T-cell (primary cell): Measurements from ENCODE around the gene PPP1R13B. TPM values are rescaled to one million over a fixed set of nuclear protein-coding genes. Genes with fewer than 3 reads are reported as not detected.
"Not testable (repeated sequence)": the region's sequence is repeated elsewhere in the genome, so short reads cannot be mapped to it uniquely, and the experiment has no call there.

ENCODE experiments used
- ATAC-seq, 4 experiments: fragments of 200-7000 bp in 3 of 4; fragments of 150-1000 bp in 1 of 4; cut with Tn5 transposase; replicated peaks in 1 of 4; 1 replicate in 3 of 4; 2 replicates in 1 of 4; pipeline ENCODE4 v1.10.0; 2021; ENCODE audit warnings: moderate library complexity in 3 of 4, mild to moderate bottlenecking in 2 of 4, moderate number of reproducible peaks in 1 of 4
- CTCF ChIA-PET, 2 donors: fragments of 300-600 bp; sonication (Branson Sonifier 250); formaldehyde crosslinking; loops; one replicate each; lab custom pipeline; 2022; ENCODE audit warnings: antibody characterized with exemption in 2 of 2; lab: Charles Lee
- POLR2A ChIA-PET, 2 donors: fragments of 300-600 bp; sonication (Branson Sonifier 250); formaldehyde crosslinking; loops; one replicate each; lab custom pipeline; 2022; ENCODE audit warnings: antibody characterized with exemption in 2 of 2; lab: Charles Lee
- DNase-seq, 35 experiments: peaks; one replicate each; pipeline versions ENCODE4 v3.0.0 to v3.0.0-alpha.2; 2013 to 2023
- H3K27ac ChIP-seq: one replicate; pipeline ENCODE4 v1.5.1; 2013; ENCODE audit warnings: low read length
- H3K27me3 ChIP-seq, 2 experiments: replicated peaks in 1 of 2; 1 replicate in 1 of 2; 2 replicates in 1 of 2; pipeline versions ENCODE4 v1.6.1 to v1.7.0; 2013; ENCODE audit warnings: low read length in 1 of 2, mixed read lengths in 1 of 2; ENCODE audit not compliant: control insufficient read depth in 2 of 2, insufficient read depth in 2 of 2; ENCODE audit errors: extremely low read depth in 1 of 2
- H3K36me3 ChIP-seq, 2 donors: 1 replicate in 1 of 2; 2 replicates in 1 of 2; pipeline versions ENCODE4 v1.6.1 to v1.7.0; 2013; ENCODE audit warnings: low read length in 1 of 2; ENCODE audit not compliant: control insufficient read depth in 2 of 2, insufficient read depth in 1 of 2; ENCODE audit errors: extremely low read depth in 1 of 2
- H3K4me1 ChIP-seq, 2 experiments: 1 replicate in 1 of 2; 2 replicates in 1 of 2; pipeline versions ENCODE4 v1.6.1 to v1.7.0; 2013; ENCODE audit warnings: low read length in 2 of 2, mixed read lengths in 1 of 2; ENCODE audit not compliant: insufficient read depth in 2 of 2, control insufficient read depth in 1 of 2; ENCODE audit errors: extremely low read depth in 1 of 2
- H3K4me3 ChIP-seq, 2 donors: 1 replicate in 1 of 2; 2 replicates in 1 of 2; pipeline versions ENCODE4 v1.5.1 to v1.7.0; 2013; ENCODE audit warnings: mild to moderate bottlenecking in 2 of 2, low read length in 1 of 2, moderate library complexity in 1 of 2; ENCODE audit not compliant: control insufficient read depth in 1 of 2; ENCODE audit errors: extremely low read depth in 1 of 2
- H3K9me3 ChIP-seq: 2 replicates; pipeline ENCODE4 v1.7.0; 2013
- H3K27ac Mint-ChIP-seq, 2 donors: one replicate each; pipeline ENCODE4 v1.8.0; 2020 to 2021; ENCODE audit warnings: mild to moderate bottlenecking in 2 of 2, mixed read lengths in 2 of 2
- H3K27me3 Mint-ChIP-seq, 2 donors: one replicate each; pipeline ENCODE4 v1.8.0; 2021 to 2022; ENCODE audit warnings: mixed read lengths in 2 of 2
- H3K36me3 Mint-ChIP-seq: one replicate; pipeline ENCODE4 v1.8.0; 2021; ENCODE audit warnings: mixed read lengths
- H3K4me1 Mint-ChIP-seq, 3 donors: one replicate each; pipeline ENCODE4 v1.8.0; 2020 to 2022; ENCODE audit warnings: mixed read lengths in 3 of 3, mild to moderate bottlenecking in 1 of 3
- H3K4me3 Mint-ChIP-seq, 3 donors: one replicate each; pipeline ENCODE4 v1.8.0; 2020 to 2022; ENCODE audit warnings: mild to moderate bottlenecking in 3 of 3, mixed read lengths in 3 of 3, moderate library complexity in 3 of 3
- H3K9me3 Mint-ChIP-seq, 3 donors: one replicate each; pipeline ENCODE4 v1.8.0; 2020 to 2022; ENCODE audit warnings: mixed read lengths in 3 of 3
- WGBS: methylation state at CpG from one replicate; pipeline ENCODE4 v1.1.5; 2013; ENCODE audit warnings: missing lambda C conversion rate; ENCODE audit not compliant: insufficient coverage; 5-methylcytosine and 5-hydroxymethylcytosine counted together
- total RNA-seq, 35 experiments: library from RNA in 6 of 35; stranded (reverse) in 6 of 35; fragments of 120-200 nt in 1 of 35; gene quantifications; one replicate each; pipeline versions ENCODE4 v1.2.1 to v1.2.4 and lab custom pipeline; 2013 to 2026

The PPP1R13B gene
- total RNA-seq, 5 donors from 2014 or later (not counting 1 experiment from before 2014, with no cell fraction given): 23.8 to 32.4 (median 29.9) TPM

GRCh38 chr14:103782376-103782775 lies 65.0 kb downstream of the PPP1R13B start:
- Histone ChIP-seq H3K9me3 (no peaks in the 10 kb centered on the region), H3K4me3 (no peak overlapping the region), H3K36me3 (peaks cover 4 to 7% of the 10 kb centered on the region in 2 donors), H3K4me1 (no peaks in the 10 kb centered on the region), H3K27ac (no peak overlapping the region), H3K27me3 (no peaks in the 10 kb centered on the region)
- Mint-ChIP-seq H3K36me3 (peaks cover 24% of the 10 kb centered on the region), H3K4me1 (no peaks in the 10 kb centered on the region), H3K9me3 (no peaks in the 10 kb centered on the region), H3K4me3 (no peak overlapping the region), H3K27me3 (no peaks in the 10 kb centered on the region), H3K27ac (no peak overlapping the region)
- ATAC-seq: no peak
- DNase-seq: no peak
- POLR2A ChIA-PET: no interaction called here
- CTCF ChIA-PET: no interaction called here
- WGBS: 100% methylated on average over 1 of the region's 2 CpGs

GRCh38 chr14:103776319-103776718 lies 71.1 kb downstream of the PPP1R13B start:
- H3K4me3 Mint-ChIP-seq, H3K27me3 ChIP-seq, H3K27ac Mint-ChIP-seq, H3K4me1 ChIP-seq, H3K27me3 Mint-ChIP-seq, CTCF ChIA-PET, H3K27ac ChIP-seq, H3K9me3 ChIP-seq, H3K4me3 ChIP-seq, ATAC-seq, H3K36me3 ChIP-seq, DNase-seq, H3K9me3 Mint-ChIP-seq, H3K4me1 Mint-ChIP-seq: not testable (repeated sequence)
- peaks cover 56% of the 10 kb centered on the region for H3K36me3 Mint-ChIP-seq
- WGBS: 95% methylated on average over 4 of the region's 6 CpGs
- POLR2A ChIA-PET: interaction anchor here in 1 of 2 donors (0.6 kb wide), 1 partner anchor 132 kb away, joined by 3 read pairs; no protein-coding TSS in a partner anchor

- ChIA-PET POLR2A (no interaction called here), CTCF (no interaction called here)
- Histone ChIP-seq H3K27me3 (no peaks in the 10 kb centered on the region), H3K27ac (no peak overlapping the region), H3K36me3 (peaks cover 0 to 4% of the 10 kb centered on the region in 2 donors), H3K4me3 (no peak overlapping the region), H3K4me1 (no peaks in the 10 kb centered on the region), H3K9me3 (no peaks in the 10 kb centered on the region)
- DNase-seq: no peak
- Mint-ChIP-seq H3K4me1 (no peaks in the 10 kb centered on the region), H3K27me3 (no peaks in the 10 kb centered on the region), H3K9me3 (no peaks in the 10 kb centered on the region), H3K36me3 (peaks cover 56% of the 10 kb centered on the region), H3K4me3 (no peak overlapping the region), H3K27ac (no peak overlapping the region)
- 83% methylated on average over 1 of the region's 7 CpGs for WGBS
- no peak for ATAC-seq
These were observed 71.9 kb downstream of the PPP1R13B start for GRCh38 chr14:103775506-103775905.

- H3K27me3 Mint-ChIP-seq: no peaks in the 10 kb centered on the region
- Histone ChIP-seq H3K36me3 (peaks cover 0 to 1% of the 10 kb centered on the region in 2 donors), H3K27me3 (no peaks in the 10 kb centered on the region), H3K4me3 (no peak overlapping the region), H3K4me1 (no peaks in the 10 kb centered on the region), H3K27ac (no peak overlapping the region), H3K9me3 (no peaks in the 10 kb centered on the region)
- ChIA-PET CTCF (no interaction called here), POLR2A (no interaction called here)
- H3K4me1 Mint-ChIP-seq: no peaks in the 10 kb centered on the region
- H3K27ac Mint-ChIP-seq: no peak overlapping the region
- no peak overlapping the region for H3K4me3 Mint-ChIP-seq
- 100% methylated on average over 1 of the region's 2 CpGs for WGBS
- no peaks in the 10 kb centered on the region for H3K9me3 Mint-ChIP-seq
- H3K36me3 Mint-ChIP-seq: peaks cover 56% of the 10 kb centered on the region
- ATAC-seq (no peak), DNase-seq (no peak)
These were observed 73.9 kb downstream of the PPP1R13B start for GRCh38 chr14:103773521-103773920.

GRCh38 chr14:103772078-103772712 lies 75.2 kb downstream of the PPP1R13B start:
- no peak overlapping the region for H3K4me3 Mint-ChIP-seq
- WGBS: no CpG with 5 or more reads among the region's 1 CpG
- H3K4me1 ChIP-seq: no peaks in the 10 kb centered on the region
- no peaks in the 10 kb centered on the region for H3K27me3 Mint-ChIP-seq
- no peaks in the 10 kb centered on the region for H3K9me3 ChIP-seq
- ChIA-PET POLR2A (no interaction called here), CTCF (no interaction called here)
- H3K4me1 Mint-ChIP-seq: no peaks in the 10 kb centered on the region
- H3K27ac Mint-ChIP-seq: no peak overlapping the region
- peaks cover 57% of the 10 kb centered on the region for H3K36me3 Mint-ChIP-seq
- no peak for DNase-seq
- H3K27ac ChIP-seq: no peak overlapping the region
- no peaks in the 10 kb centered on the region for H3K9me3 Mint-ChIP-seq
- no peak overlapping the region for H3K4me3 ChIP-seq
- no peak for ATAC-seq
- no peaks in the 10 kb centered on the region for H3K27me3 ChIP-seq
- no peaks in the 10 kb centered on the region for H3K36me3 ChIP-seq

- DNase-seq: no peak
- Mint-ChIP-seq H3K27me3 (no peaks in the 10 kb centered on the region), H3K36me3 (peaks cover 49% of the 10 kb centered on the region), H3K4me3 (no peak overlapping the region), H3K4me1 (no peaks in the 10 kb centered on the region), H3K9me3 (no peaks in the 10 kb centered on the region), H3K27ac (no peak overlapping the region)
- ChIA-PET CTCF (no interaction called here), POLR2A (no interaction called here)
- no peaks in the 10 kb centered on the region for H3K36me3 ChIP-seq
- ATAC-seq: no peak
- H3K4me3 ChIP-seq: no peak overlapping the region
- no peak overlapping the region for H3K27ac ChIP-seq
- WGBS: 100% methylated on average over 1 of the region's 4 CpGs
- no peaks in the 10 kb centered on the region for H3K27me3 ChIP-seq
- H3K4me1 ChIP-seq: no peaks in the 10 kb centered on the region
- no peaks in the 10 kb centered on the region for H3K9me3 ChIP-seq
These were observed 76.5 kb downstream of the PPP1R13B start for GRCh38 chr14:103770902-103771301.

GRCh38 chr14:103770500-103770899 lies 76.9 kb downstream of the PPP1R13B start:
- no peaks in the 10 kb centered on the region for H3K4me1 Mint-ChIP-seq
- no peak for ATAC-seq

More at GRCh38 chr14:103770500-103770899, 76.9 kb downstream of the PPP1R13B start:
- H3K27me3 Mint-ChIP-seq: no peaks in the 10 kb centered on the region
- Histone ChIP-seq H3K27me3 (no peaks in the 10 kb centered on the region), H3K27ac (no peak overlapping the region), H3K4me3 (no peak overlapping the region), H3K4me1 (no peaks in the 10 kb centered on the region), H3K9me3 (no peaks in the 10 kb centered on the region), H3K36me3 (no peaks in the 10 kb centered on the region)
- WGBS: 88% methylated on average over 2 of the region's 2 CpGs
- no peak overlapping the region for H3K4me3 Mint-ChIP-seq
- ChIA-PET POLR2A (no interaction called here), CTCF (no interaction called here)
- no peaks in the 10 kb centered on the region for H3K9me3 Mint-ChIP-seq
- peaks cover 47% of the 10 kb centered on the region for H3K36me3 Mint-ChIP-seq
- no peak overlapping the region for H3K27ac Mint-ChIP-seq
- DNase-seq: no peak
